HepG2 (cell line): ENCODE results near the gene CABP4. TPM values are rescaled to one million over a fixed set of nuclear protein-coding genes. Genes with fewer than 3 reads are reported as not detected.

Experiments used
- BCL3 ChIP-seq: sonication (generic); formaldehyde crosslinking; IDR thresholded peaks from 2 replicates; pipeline ENCODE4 v1.5.1; 2020; ENCODE audit warnings: mild to moderate bottlenecking, missing genetic modification reagents, moderate library complexity
- FOSL1 ChIP-seq: sonication (generic); formaldehyde crosslinking; IDR thresholded peaks from 2 replicates; pipeline ENCODE4 v1.9.0; 2021; ENCODE audit warnings: missing genetic modification reagents, borderline replicate concordance
- GTF2F1 ChIP-seq: fragments of 150-350 bp; IDR thresholded peaks from 2 replicates; pipeline ENCODE4 v1.6.1; 2014; ENCODE audit warnings: low read length
- HDAC6 ChIP-seq: fragments of 200-600 bp; sonication (generic); IDR thresholded peaks from 2 replicates; pipeline ENCODE4 v1.7.0; 2017; ENCODE audit warnings: mild to moderate bottlenecking, antibody characterized with exemption, low read length, low read depth
- HES4 ChIP-seq: sonication (generic); formaldehyde crosslinking; IDR thresholded peaks from 2 replicates; pipeline ENCODE4 v1.9.0; 2021; ENCODE audit warnings: mild to moderate bottlenecking, missing genetic modification reagents, borderline replicate concordance
- MXD1 ChIP-seq: sonication (generic); formaldehyde crosslinking; IDR thresholded peaks from 2 replicates; pipeline ENCODE4 v1.4.0; 2020; ENCODE audit warnings: mild to moderate bottlenecking, missing genetic modification reagents
- MXD3 ChIP-seq: IDR thresholded peaks from 2 replicates; pipeline ENCODE4 v1.6.1; 2016; ENCODE audit warnings: mild to moderate bottlenecking, missing biosample characterization, missing genetic modification reagents
- NCOA2 ChIP-seq: sonication (generic); formaldehyde crosslinking; IDR thresholded peaks from 2 replicates; pipeline ENCODE4 v1.8.0; 2022; ENCODE audit warnings: inconsistent platforms
- NCOR1 ChIP-seq: fragments of 200-600 bp; sonication (generic); IDR thresholded peaks from 2 replicates; pipeline ENCODE4 v1.7.0; 2017; ENCODE audit warnings: antibody characterized with exemption, low read length, borderline replicate concordance
- PHB2 ChIP-seq: fragments of 450-650 bp; IDR thresholded peaks from 2 replicates; pipeline ENCODE4 v1.6.1; 2018; ENCODE audit not compliant: partially characterized antibody
- TCF7 ChIP-seq: sonication (generic); IDR thresholded peaks from 2 replicates; pipeline ENCODE4 v1.6.1; 2016; ENCODE audit warnings: antibody characterized with exemption, low read depth
- TRIM24 ChIP-seq: sonication (generic); formaldehyde crosslinking; IDR thresholded peaks from 2 replicates; pipeline ENCODE4 v1.8.0; 2022; ENCODE audit warnings: mild to moderate bottlenecking, missing genetic modification reagents
- UBTF ChIP-seq: sonication (generic); formaldehyde crosslinking; IDR thresholded peaks from 2 replicates; pipeline ENCODE4 v1.4.0; 2020; ENCODE audit warnings: mild to moderate bottlenecking, missing genetic modification reagents
- ZNF230 ChIP-seq: sonication (generic); formaldehyde crosslinking; IDR thresholded peaks from 2 replicates; pipeline ENCODE4 v1.4.0; 2020; ENCODE audit warnings: mild to moderate bottlenecking, missing genetic modification reagents
- ZNF232 ChIP-seq: sonication (generic); formaldehyde crosslinking; IDR thresholded peaks from 2 replicates; pipeline ENCODE4 v1.4.0; 2020; ENCODE audit warnings: missing genetic modification reagents, borderline replicate concordance
- ZNF451 ChIP-seq: sonication (generic); formaldehyde crosslinking; IDR thresholded peaks from 2 replicates; pipeline ENCODE4 v1.5.0; 2020; ENCODE audit warnings: mild to moderate bottlenecking, missing genetic modification reagents
- polyA plus RNA-seq, 8 experiments: library from polyadenylated mRNA; depleted of rRNA in 3 of 8; stranded (reverse) in 7 of 8; unstranded in 1 of 8; fragments of >200 nt; fragmentation: Illumina TruSeq in 4 of 8; extraction: Trizol in 4 of 8; gene quantifications; 2 replicates each; pipeline versions ENCODE4 v1.2.1 to v1.2.3, GENCODE V29; 2011 to 2016; ENCODE audit warnings: low read depth in 4 of 8, missing spikeins in 1 of 8, mixed read lengths in 1 of 8; ENCODE audit not compliant: insufficient read depth in 1 of 8
- total RNA-seq, 5 experiments: library from RNA; depleted of rRNA; stranded (reverse); fragments of >200 nt; fragmentation: Illumina TruSeq; extraction: Trizol; gene quantifications; 2 replicates each; pipeline ENCODE4 v1.2.3, GENCODE V29; 2016; ENCODE audit warnings: low read depth in 1 of 5
- TF ChIP-seq, protein P1 (sequence below): sonication (generic); formaldehyde crosslinking; IDR thresholded peaks from 2 replicates; pipeline ENCODE4 v1.8.0; 2022; ENCODE audit warnings: mild to moderate bottlenecking, missing genetic modification reagents, moderate library complexity
- TF ChIP-seq, protein P2 (sequence below): sonication (generic); formaldehyde crosslinking; IDR thresholded peaks from 2 replicates; pipeline ENCODE4 v1.9.0; 2021; ENCODE audit warnings: missing genetic modification reagents, borderline replicate concordance
- TF ChIP-seq, protein P3 (sequence below): sonication (generic); formaldehyde crosslinking; IDR thresholded peaks from 2 replicates; pipeline ENCODE4 v1.4.0; 2020; ENCODE audit warnings: missing genetic modification reagents

Gene CABP4
- total and polyA plus RNA-seq, 2 of the 13 experiments (the other 11 are each of a cell fraction or from before 2014, with no cell fraction given): not detected

DNA sequence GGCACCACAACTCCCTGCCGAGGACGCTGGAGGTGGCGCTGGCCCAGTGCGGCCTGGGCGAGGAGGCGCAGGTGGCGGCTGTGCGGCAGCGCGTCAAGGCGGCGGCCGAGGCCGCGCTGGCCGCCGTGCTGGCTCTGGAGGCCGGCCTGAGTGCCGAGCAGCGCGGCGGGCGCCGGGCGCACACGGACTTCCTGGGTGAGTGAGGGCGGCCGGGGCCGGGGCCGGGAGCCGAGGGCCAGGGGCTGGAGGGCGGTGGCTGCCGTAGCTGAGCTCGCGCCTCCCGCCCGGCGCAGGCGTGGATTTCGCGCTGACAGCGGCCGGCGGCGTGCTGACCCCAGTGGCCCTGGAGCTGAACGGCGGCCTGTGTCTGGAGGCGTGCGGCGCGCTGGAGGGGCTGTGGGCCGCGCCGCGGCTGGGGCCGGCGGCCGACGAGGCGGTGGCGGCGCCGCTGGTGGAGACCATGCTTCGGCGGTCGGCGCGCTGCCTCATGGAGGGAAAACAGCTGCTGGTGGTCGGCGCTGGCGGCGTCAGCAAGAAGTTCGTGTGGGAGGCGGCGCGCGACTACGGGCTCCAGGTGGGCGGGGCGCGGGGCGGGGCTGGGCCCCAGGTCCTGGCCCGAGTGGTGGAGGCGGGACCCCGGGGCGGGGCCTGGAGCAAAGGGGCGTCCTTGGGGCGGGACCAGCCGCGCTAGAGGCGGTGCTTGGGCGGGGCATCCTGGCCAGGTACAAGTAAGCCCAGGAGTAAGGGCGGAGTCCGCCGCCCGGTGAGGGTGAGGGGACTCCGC lies 34.3 kb upstream of the CABP4 start (continued):
- TF ChIP-seq UBTF (CRISPR knock-in tag) (peak; percentile 74; the same call in 1 of the 2 replicates), PHB2 (no peak), NCOA2 (no peak), FOSL1 (no peak), HES4 (CRISPR knock-in tag) (peak; percentile 92), BCL3 (CRISPR knock-in tag) (no peak), MXD3 (CRISPR knock-in tag) (no peak), TRIM24 (CRISPR knock-in tag) (no peak), GTF2F1 (no peak), HDAC6 (no peak), ZNF451 (CRISPR knock-in tag) (no peak), ZNF232 (CRISPR knock-in tag) (no peak), NCOR1 (no peak), ZNF230 (no peak), MXD1 (CRISPR knock-in tag) (no peak), TCF7 (no peak)
- TF ChIP-seq, protein P1, sequence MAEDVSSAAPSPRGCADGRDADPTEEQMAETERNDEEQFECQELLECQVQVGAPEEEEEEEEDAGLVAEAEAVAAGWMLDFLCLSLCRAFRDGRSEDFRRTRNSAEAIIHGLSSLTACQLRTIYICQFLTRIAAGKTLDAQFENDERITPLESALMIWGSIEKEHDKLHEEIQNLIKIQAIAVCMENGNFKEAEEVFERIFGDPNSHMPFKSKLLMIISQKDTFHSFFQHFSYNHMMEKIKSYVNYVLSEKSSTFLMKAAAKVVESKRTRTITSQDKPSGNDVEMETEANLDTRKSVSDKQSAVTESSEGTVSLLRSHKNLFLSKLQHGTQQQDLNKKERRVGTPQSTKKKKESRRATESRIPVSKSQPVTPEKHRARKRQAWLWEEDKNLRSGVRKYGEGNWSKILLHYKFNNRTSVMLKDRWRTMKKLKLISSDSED (CRISPR knock-in tag): no peak
- TF ChIP-seq, protein P2, sequence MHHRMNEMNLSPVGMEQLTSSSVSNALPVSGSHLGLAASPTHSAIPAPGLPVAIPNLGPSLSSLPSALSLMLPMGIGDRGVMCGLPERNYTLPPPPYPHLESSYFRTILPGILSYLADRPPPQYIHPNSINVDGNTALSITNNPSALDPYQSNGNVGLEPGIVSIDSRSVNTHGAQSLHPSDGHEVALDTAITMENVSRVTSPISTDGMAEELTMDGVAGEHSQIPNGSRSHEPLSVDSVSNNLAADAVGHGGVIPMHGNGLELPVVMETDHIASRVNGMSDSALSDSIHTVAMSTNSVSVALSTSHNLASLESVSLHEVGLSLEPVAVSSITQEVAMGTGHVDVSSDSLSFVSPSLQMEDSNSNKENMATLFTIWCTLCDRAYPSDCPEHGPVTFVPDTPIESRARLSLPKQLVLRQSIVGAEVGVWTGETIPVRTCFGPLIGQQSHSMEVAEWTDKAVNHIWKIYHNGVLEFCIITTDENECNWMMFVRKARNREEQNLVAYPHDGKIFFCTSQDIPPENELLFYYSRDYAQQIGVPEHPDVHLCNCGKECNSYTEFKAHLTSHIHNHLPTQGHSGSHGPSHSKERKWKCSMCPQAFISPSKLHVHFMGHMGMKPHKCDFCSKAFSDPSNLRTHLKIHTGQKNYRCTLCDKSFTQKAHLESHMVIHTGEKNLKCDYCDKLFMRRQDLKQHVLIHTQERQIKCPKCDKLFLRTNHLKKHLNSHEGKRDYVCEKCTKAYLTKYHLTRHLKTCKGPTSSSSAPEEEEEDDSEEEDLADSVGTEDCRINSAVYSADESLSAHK (CRISPR knock-in tag): no peak
- TF ChIP-seq, protein P3, sequence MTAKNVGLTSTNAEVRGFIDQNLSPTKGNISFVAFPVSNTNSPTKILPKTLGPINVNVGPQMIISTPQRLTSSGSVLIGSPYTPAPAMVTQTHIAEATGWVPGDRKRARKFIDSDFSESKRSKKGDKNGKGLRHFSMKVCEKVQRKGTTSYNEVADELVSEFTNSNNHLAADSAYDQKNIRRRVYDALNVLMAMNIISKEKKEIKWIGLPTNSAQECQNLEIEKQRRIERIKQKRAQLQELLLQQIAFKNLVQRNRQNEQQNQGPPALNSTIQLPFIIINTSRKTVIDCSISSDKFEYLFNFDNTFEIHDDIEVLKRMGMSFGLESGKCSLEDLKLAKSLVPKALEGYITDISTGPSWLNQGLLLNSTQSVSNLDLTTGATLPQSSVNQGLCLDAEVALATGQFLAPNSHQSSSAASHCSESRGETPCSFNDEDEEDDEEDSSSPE: peak; percentile 40; the same call in 1 of the 2 replicates
